ENCODE results near the gene TGM4. TPM values are rescaled to one million over a fixed set of nuclear protein-coding genes. Genes with fewer than 3 reads are reported as not detected.

The TGM4 gene
- polyA plus RNA-seq, 1 experiment = 0.12 TPM

DNA sequence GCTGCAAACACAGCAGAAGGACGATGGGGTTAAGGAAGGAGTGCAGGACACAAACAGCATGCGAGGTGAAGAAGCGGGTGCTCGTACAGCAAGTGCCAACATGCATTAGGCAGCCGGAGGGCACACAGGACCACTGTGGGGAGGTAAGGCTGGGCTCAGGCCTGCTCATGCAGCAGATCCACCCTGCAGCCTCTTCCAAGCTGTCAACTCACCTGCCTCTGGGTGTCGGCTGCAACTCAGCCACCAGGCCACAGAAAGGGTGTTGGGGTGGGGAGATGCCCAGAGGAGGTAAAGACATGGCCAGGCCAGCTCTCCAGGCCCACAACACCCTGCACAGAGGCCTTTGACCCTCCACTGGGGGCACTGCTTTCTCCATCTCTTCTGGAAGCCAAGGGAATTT lies 44.2 kb downstream of the TGM4 start:
- Histone ChIP-seq H3K27me3 (ENCODE audit: control insufficient read depth, insufficient read depth, low read length) (no peaks in the 10 kb centered on the region), H3K27ac (ENCODE audit: low read depth, low read length) (no peak overlapping the region), H3K4me3 (ENCODE audit: low read depth, low read length) (no peak overlapping the region), H3K9me3 (ENCODE audit: control insufficient read depth, insufficient read depth, low read length) (no peaks in the 10 kb centered on the region)
- DNase-seq (ENCODE audit: low read depth, low spot score) = no peak
- TF ChIP-seq, protein P1, sequence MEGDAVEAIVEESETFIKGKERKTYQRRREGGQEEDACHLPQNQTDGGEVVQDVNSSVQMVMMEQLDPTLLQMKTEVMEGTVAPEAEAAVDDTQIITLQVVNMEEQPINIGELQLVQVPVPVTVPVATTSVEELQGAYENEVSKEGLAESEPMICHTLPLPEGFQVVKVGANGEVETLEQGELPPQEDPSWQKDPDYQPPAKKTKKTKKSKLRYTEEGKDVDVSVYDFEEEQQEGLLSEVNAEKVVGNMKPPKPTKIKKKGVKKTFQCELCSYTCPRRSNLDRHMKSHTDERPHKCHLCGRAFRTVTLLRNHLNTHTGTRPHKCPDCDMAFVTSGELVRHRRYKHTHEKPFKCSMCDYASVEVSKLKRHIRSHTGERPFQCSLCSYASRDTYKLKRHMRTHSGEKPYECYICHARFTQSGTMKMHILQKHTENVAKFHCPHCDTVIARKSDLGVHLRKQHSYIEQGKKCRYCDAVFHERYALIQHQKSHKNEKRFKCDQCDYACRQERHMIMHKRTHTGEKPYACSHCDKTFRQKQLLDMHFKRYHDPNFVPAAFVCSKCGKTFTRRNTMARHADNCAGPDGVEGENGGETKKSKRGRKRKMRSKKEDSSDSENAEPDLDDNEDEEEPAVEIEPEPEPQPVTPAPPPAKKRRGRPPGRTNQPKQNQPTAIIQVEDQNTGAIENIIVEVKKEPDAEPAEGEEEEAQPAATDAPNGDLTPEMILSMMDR (IDR thresholded peaks at IDR 0.05; ENCODE audit: low read depth, low read length) = no peak
- CTCF ChIA-PET = no interaction called here
- POLR2A ChIA-PET = no interaction called here

DNA sequence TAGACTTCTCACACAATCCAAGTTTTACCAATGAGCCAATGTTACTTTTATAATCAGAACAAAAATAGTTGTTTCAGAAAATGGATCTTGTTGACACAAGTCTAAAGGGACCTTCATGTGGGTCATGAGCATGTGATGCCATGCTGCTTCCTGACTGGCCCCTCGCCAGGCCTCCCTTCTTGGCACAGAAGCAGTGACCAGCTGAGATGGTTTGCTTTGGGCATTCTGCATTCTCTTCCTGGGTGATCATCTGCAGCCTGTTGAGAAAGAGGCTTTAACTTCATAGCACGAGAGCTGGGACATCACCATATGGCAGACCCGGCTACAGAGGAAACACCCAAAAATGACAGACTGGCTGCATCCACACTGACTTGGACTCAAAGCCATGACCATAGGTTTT lies 45.7 kb downstream of the TGM4 start:
- CTCF ChIA-PET = no interaction called here
- Histone ChIP-seq H3K9me3 (ENCODE audit: control insufficient read depth, insufficient read depth, low read length) (no peaks in the 10 kb centered on the region), H3K4me3 (ENCODE audit: low read depth, low read length) (no peak overlapping the region), H3K27me3 (ENCODE audit: control insufficient read depth, insufficient read depth, low read length) (no peaks in the 10 kb centered on the region), H3K27ac (ENCODE audit: low read depth, low read length) (no peak overlapping the region)
- no peak for DNase-seq (ENCODE audit: low read depth, low spot score)
- POLR2A ChIA-PET = no interaction called here
- TF ChIP-seq, protein P1 (IDR thresholded peaks at IDR 0.05; ENCODE audit: low read depth, low read length) = no peak

DNA sequence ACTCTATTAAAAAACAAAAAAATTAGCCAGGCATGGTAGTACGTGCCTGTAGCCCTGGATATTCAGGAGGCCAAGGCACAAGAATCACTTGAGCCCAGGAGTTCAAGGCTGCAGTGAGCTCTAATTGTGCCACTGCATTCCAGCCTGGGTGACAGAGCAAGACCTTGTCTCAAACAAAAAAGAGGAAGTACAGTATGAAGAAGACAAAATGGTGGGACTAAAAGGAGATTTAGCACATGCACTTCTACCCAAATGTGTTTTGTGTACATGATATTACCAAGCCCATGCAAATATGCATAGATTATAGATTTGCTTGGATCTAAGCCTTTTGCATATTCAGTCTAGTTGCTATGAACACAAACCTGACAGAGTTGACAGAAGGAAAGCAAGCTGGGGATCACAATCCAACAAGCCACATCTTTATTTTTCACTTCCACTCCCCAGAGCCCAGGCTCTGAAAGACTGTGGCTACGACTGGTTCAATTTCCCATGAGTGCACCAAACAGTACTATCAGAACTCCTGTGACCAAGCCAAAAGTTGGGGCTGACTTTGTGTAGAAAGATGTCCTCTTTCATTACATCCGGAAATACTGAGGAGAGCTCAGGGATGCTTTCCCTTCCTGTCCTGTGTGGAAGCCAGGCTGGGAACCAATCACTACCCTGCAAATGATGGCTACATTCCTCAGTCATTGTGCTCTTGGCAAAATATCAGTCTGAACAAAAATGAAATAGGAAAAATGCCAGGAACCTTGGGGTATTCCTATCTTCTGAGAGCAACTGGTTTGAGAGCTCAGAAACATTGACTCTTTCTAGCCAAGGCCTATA lies 49.4 kb downstream of the TGM4 start:
- ChIA-PET CTCF (interaction anchor here (3.5 kb wide), 1 partner anchor 10 kb away, joined by 28 read pairs; no protein-coding TSS in a partner anchor), POLR2A (no interaction called here)
- DNase-seq (ENCODE audit: low read depth, low spot score) = no peak
- Histone ChIP-seq H3K27ac (ENCODE audit: low read depth, low read length) (no peak overlapping the region), H3K4me3 (ENCODE audit: low read depth, low read length) (no peak overlapping the region), H3K27me3 (ENCODE audit: control insufficient read depth, insufficient read depth, low read length) (no peaks in the 10 kb centered on the region), H3K9me3 (ENCODE audit: control insufficient read depth, insufficient read depth, low read length) (no peaks in the 10 kb centered on the region)
- TF ChIP-seq, protein P1 (IDR thresholded peaks at IDR 0.05; ENCODE audit: low read depth, low read length) = no peak

DNA sequence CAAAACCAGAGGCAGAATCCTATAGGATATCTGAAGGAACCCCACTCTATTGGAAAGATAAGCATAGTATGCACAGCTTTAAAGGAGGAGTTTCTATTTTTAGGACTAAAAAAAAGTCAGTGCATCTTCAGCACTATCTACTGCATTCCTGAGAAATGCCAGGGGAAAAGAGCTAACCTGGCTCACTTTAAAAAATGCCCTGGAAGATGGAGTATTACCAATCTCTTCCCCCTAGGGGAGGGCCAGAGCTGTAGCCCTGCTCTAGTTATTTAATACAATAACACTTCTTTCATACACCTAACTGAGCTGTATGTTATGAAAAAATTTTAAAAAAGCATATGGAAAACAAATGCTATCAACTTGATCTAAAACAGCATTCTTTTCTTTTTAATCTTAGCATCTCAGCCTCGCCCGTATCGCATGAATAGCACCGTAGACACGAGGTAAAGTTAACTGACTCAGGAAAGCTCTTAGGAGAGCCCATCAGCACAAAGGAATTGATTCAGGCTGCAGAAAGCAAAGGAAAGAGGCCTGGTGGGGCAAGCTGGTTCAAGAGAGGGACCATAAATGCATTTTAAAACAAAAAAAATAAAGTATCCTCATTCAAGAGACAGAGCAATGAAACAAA lies 50.2 kb downstream of the TGM4 start:
- H3K27ac ChIP-seq (ENCODE audit: low read depth, low read length) = no peak overlapping the region
- no peaks in the 10 kb centered on the region for H3K9me3 ChIP-seq (ENCODE audit: control insufficient read depth, insufficient read depth, low read length)
- ChIA-PET POLR2A (no interaction called here), CTCF (interaction anchor here (3.5 kb wide), 1 partner anchor 11 kb away, joined by 28 read pairs; no protein-coding TSS in a partner anchor)
- DNase-seq (ENCODE audit: low read depth, low spot score) = no peak
- TF ChIP-seq, protein P1 (IDR thresholded peaks at IDR 0.05; ENCODE audit: low read depth, low read length) = no peak
- no peak overlapping the region for H3K4me3 ChIP-seq (ENCODE audit: low read depth, low read length)
- H3K27me3 ChIP-seq (ENCODE audit: control insufficient read depth, insufficient read depth, low read length) = no peaks in the 10 kb centered on the region

DNA sequence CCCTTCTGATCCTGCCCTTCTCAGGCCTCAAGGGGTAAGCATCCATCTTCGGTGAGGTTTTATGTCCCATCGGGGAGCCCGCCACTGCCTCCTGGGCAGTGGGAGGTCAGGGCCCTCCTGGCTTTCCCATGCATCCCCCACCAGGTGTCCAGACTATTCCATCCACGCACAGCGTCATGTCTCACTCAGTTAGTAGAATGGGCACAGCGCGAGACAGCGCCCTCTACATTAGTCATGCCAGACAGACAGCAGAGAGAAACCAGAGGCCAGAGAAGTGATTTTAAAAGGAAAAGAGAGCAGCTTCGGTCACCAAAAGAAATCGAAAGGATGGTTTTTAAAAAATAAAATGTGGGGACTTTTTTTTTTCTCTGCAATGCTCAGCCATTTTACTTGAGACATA lies 51.8 kb downstream of the TGM4 start:
- Histone ChIP-seq H3K4me3 (ENCODE audit: low read depth, low read length) (no peak overlapping the region), H3K27me3 (ENCODE audit: control insufficient read depth, insufficient read depth, low read length) (no peaks in the 10 kb centered on the region), H3K9me3 (ENCODE audit: control insufficient read depth, insufficient read depth, low read length) (no peaks in the 10 kb centered on the region), H3K27ac (ENCODE audit: low read depth, low read length) (no peak overlapping the region)
- ChIA-PET POLR2A (no interaction called here), CTCF (interaction anchor here (3.5 kb wide), 1 partner anchor 12 kb away, joined by 28 read pairs; no protein-coding TSS in a partner anchor)
- DNase-seq (ENCODE audit: low read depth, low spot score) = no peak
- TF ChIP-seq, protein P1 (IDR thresholded peaks at IDR 0.05; ENCODE audit: low read depth, low read length) = no peak

All from AG04450 (cell line).